22Rv1 (cell line): ENCODE measurements around the gene SLC12A1.

Source experiments
- CTCF ChIP-seq: fragments of 450-650 bp; IDR thresholded peaks from 2 replicates; pipeline ENCODE4 v1.5.1; 2017; ENCODE audit warnings: mild to moderate bottlenecking
- ZFX ChIP-seq: fragments of 450-650 bp; IDR thresholded peaks from 2 replicates; pipeline ENCODE4 v1.6.1; 2017; ENCODE audit warnings: antibody characterized with exemption, borderline replicate concordance

GRCh38 chr15:48178648-48178931 lies 27.5 kb upstream of the SLC12A1 start:
- TF ChIP-seq CTCF (no peak), ZFX (no peak)
